Upper lobe of left lung (tissue), 4 donors: ENCODE results near the gene AKAP12.

Experiments
- CTCF ChIP-seq, 6 experiments: fragments of 450-650 bp in 4 of 6; fragments of 200-600 bp in 2 of 6; sonication (generic) in 2 of 6; IDR thresholded peaks; one replicate each; pipeline ENCODE4 v1.5.1; 2016 to 2019; ENCODE audit warnings: antibody characterized with exemption in 6 of 6
- POLR2A ChIP-seq, 4 donors: fragments of 450-650 bp; IDR thresholded peaks; one replicate each; pipeline ENCODE4 v1.5.1; 2016 to 2017; ENCODE audit warnings: antibody characterized with exemption in 4 of 4, mild to moderate bottlenecking in 2 of 4
- POLR2AphosphoS5 ChIP-seq, 2 donors: sonication (generic); formaldehyde crosslinking; IDR thresholded peaks; one replicate each; pipeline ENCODE4 v1.5.1; 2017; ENCODE audit warnings: antibody characterized with exemption in 2 of 2

GRCh38 chr6:151209071-151209831, 30.5 kb upstream of the AKAP12 start:
- TF ChIP-seq CTCF (IDR thresholded peaks at IDR 0.05) (no peak), POLR2A (IDR thresholded peaks at IDR 0.05) (no peak), POLR2AphosphoS5 (IDR thresholded peaks at IDR 0.05) (no peak)
